Measurements from ENCODE around the gene UTF1.

- no peak for TF ChIP-seq CTCF (IDR thresholded peaks at IDR 0.05)
- no peak for TF ChIP-seq POLR2A (IDR thresholded peaks at IDR 0.05)
Measured at GRCh38 chr10:133276100-133276434, 46.0 kb downstream of the UTF1 start.

Data from esophagus squamous epithelium (tissue), 4 donors.